NT2/D1 (cell line): Measurements from ENCODE around the gene LIMCH1.

Experiments
- SUZ12 ChIP-seq: IDR thresholded peaks from 2 replicates; pipeline ENCODE4 v1.6.1; 2011; ENCODE audit not compliant: insufficient read length, insufficient read depth; ENCODE audit errors: extremely low read depth
- YY1 ChIP-seq: IDR thresholded peaks from 2 replicates; pipeline ENCODE4 v1.6.1; 2011; ENCODE audit not compliant: insufficient read length, insufficient read depth
- ZNF274 ChIP-seq: IDR thresholded peaks from 2 replicates; pipeline ENCODE4 v1.6.1; 2011; ENCODE audit warnings: mild to moderate bottlenecking, low read depth, low read length

DNA sequence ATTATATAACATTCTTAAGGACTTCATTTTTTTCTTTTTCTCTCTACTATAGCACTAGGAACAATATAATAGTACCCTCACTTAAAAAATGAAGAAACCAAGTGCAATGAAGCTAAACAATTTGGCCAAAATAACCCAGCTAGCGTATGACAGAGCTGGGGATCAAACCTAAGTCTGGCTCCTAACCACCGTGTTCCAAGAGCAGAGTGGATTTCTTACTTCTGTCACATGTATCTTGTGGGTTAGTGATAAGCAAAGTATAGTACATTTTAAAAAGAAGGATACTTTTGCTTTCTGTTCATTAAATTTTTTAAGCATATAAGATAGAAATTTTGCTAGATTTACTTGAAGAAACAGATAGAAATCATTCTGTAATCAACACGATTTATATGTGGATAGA lies 11.5 kb downstream of the LIMCH1 start:
- no peak for TF ChIP-seq ZNF274
- TF ChIP-seq YY1 = no peak
- TF ChIP-seq SUZ12 = no peak
